GDM1 (cell line): ENCODE data around the gene SEMA3F.

Experiments
- DNase-seq: peaks from one replicate; lab custom pipeline; 2025; lab: John Stamatoyannopoulos, UW

Gene SEMA3F

GRCh38 chr3:50132421-50133282, 22.5 kb upstream of the SEMA3F start:
- no peak for DNase-seq

- DNase-seq = no peak
Observed at GRCh38 chr3:50133283-50133615, 21.9 kb upstream of the SEMA3F start.

GRCh38 chr3:50134367-50134766, 20.8 kb upstream of the SEMA3F start:
- DNase-seq = no peak

DNA sequence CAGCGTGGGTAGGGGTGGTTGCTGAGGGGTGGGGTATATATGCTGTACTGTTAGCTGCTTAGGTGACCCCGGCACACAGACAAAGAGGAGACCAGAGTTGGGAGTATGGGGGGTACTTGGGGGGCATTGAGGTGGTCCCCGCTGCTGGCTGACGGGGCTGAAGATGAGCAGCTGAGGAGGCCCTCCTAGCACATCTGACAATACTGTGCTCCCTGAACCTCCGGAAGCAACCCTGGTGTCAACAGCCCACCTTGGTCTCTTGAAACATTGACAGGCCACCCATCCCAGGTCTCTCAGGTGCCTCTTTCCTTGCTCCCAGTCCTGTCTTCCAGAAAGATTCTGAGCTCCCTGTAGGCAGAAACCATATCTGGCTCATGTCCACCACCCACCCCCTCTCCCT, 19.2 kb upstream of the SEMA3F start:
- no peak for DNase-seq

DNA sequence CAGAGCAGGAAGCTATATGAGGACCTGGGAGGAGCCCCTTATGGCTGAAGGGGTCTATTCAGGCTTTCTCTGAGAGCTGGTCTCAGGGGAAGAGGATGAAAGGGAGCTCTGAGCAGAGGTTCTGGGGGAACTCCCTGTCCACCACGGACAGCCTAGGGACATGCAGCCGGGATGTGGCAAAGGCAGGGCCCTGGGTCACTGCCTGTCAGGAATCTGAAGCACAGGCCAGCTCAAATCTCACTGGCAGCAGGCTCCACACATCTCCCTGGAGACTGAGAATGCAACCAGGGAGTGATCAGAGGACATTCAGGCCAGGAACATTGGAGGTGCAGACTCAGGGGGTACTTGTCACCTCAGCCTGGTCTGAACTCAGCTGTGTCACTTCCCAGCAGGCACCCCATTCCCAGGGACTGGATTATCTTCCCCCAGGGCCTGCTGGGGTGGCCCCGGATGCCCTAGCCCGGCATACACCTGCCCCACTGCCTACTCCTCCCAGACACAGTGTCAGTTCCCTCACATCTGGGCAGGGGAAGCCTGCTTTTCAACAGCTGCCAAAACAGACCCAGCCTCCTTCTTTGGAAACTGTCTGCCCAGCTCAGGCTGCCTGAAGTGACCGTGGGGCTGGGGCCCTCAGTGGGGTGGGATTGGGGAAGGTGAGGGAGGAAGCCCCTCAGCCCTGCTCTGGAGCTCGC, 18.3 kb upstream of the SEMA3F start:
- no peak for DNase-seq

- no peak for DNase-seq
Observed at GRCh38 chr3:50137531-50137930, 17.6 kb upstream of the SEMA3F start.

DNA sequence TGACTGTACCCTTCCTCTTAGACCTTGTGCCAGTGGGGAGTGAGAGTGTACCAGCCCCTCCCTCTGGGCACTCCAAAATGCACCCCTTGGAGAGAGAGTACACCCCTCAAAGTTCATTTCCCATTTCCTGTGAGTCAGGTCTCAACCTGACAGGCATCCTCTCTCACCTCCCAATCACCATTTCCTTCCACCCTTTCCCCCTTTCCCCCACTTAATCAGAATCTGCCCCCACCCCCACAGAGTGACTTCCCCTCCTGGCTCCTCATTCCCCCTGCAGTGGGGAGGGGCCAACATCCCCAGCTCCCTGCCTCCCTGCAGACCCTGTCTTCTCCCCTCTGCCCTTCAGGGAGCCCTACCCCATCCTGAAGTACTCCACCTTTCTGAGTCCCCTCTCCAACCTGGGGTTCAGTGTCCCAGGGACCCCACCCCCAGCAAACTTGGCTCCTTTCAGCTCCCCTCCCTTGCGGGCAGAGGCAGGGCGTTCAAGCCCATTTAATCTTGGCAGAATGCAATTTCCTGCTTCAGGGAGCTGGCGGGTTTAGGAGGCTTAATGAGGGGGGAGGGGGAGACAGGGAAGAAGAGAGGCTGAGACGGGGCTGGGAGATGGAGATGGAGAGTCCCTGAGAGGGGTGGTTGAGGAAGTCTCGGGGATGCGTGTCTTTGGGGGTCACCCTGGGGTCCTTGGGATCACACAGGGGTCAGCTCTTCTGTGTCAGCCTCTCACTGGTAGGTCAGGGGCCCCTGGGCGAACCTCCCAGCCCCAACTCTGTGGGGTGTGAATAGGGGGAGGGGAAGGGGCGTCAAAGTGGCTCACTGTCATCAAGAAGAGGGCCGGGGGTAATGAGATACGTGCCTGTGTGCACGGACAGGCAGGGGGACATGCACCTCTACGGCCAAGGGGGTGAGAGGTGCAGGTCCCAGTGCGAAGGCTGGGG, 16.6 kb upstream of the SEMA3F start:
- DNase-seq = peak; percentile 56

DNA sequence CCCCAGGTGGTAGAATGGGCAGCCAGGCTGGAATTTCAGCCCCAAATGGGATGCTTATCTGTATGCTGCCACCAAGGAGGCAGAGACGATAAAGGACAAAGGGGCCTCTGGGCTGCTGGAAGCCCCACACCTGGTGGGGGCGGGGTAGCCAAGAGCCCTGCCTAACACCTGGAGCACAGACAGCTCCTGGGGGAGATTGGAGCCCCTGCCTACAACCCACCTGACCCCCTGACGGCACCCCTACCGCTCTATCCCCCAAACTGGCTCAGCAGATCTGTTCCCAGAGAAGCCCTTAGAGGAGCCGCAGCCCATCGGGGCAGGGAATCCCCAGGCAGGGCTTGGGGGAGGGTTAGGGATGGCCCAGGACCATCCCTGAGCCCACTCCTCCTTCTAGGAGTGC, 15.8 kb upstream of the SEMA3F start:
- no peak for DNase-seq

DNA sequence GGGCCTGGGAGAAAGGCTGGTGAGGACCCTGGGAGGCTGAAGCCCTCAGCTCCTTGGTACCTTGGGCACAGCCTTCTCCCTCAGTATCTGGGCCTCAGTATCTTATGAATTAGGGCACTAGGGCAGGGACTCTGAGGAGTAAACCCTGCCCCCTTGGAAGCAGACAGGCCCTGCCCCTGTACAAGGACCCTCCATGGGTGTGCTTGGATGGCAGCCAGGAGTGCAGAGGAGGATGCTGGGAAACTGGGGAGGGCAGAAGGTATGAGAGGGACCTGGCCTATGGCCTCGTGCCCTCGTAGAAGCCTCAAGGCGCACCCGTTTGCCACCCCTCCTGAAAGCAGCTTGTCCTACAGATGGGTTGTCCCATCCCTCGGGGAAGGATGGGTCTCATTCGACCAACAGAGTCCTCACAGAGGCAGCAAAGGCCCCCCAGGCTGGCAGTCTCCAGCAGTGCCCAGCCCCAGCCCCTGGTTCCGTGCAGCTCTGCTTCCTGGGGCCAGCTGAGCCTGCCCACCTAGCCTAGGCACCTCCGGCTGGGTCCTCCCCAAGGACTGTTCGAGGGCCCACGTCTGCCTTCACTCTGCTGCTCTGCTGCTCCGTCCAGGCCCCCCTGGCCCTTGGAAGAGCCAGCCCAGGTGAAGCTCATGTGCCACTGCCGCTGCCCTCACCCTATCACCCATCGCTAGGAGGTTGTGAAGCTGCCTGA, 15.3 kb upstream of the SEMA3F start:
- DNase-seq = no peak

GRCh38 chr3:50140990-50141389, 14.1 kb upstream of the SEMA3F start:
- DNase-seq = no peak

DNA sequence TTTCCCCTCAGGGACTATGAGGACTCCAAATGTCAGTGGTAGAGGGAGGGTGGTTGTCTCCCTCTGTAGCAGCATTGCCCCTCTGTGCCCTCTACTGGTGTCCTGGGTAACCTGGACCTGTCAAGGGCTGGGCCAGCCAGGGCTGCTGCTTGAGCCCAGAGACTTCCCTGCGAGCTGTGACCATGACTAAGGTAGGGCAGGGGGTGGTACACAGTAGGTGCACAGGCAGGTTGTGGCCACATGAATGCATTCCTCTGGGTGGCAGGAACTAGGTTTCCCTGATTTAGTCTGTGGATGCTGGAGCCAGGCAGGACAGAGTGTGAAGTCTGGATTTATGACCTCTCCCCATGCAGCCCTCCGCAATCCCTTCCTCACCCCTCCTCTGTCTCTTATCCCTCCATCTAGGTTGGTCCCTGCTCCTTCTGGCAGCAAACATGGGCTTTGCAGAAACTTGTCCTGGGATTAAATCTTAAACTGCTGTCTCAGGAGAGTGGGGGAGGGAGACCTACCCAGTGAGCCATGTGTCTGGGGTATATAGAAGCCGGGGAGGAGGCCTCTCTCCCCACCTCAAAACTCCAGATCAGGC, 8.7 kb upstream of the SEMA3F start:
- DNase-seq = no peak

GRCh38 chr3:50147016-50147415, 8.1 kb upstream of the SEMA3F start:
- DNase-seq = no peak

DNA sequence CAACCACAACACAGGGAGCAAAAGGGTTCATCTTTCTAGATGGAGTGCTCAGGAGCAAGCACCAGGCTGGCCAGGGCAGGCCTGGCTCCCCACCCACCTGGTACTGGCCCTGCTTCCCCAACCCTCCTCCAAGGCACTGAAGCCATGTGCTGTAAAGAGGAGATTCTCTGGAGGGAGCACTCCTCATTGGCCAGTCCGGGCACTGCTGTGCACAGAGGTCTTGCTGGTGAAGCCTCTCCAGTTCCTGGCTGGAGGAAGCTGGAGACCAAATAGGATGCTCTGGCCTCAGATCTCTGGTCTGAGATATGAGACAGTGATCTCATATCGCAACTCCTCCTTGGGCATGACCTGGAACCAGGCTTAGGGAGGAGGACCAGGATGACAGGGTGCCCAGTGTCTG, 7.7 kb upstream of the SEMA3F start:
- DNase-seq = no peak

DNA sequence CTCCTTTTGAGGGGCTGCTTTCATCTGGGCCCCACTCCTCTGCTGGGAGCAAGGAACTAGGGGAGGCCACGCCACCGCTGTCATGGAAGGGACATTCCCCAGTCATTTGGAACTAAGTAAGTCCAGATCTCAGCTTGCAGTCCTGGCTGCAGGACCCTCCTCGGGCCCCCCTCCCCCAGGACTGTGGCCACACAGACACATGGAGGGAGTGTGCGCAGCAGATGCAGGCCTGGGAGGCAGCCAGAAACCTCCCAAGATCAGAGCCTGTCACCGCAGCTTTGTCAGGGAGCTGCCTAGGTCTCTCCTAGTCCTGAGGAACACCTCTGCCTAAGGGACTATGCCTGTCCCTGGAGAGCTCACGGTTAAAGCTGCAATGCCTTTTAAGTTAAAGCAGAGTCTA, 7.3 kb upstream of the SEMA3F start:
- no peak for DNase-seq

- DNase-seq = no peak
Observed at GRCh38 chr3:50150404-50150750, 4.7 kb upstream of the SEMA3F start.

DNA sequence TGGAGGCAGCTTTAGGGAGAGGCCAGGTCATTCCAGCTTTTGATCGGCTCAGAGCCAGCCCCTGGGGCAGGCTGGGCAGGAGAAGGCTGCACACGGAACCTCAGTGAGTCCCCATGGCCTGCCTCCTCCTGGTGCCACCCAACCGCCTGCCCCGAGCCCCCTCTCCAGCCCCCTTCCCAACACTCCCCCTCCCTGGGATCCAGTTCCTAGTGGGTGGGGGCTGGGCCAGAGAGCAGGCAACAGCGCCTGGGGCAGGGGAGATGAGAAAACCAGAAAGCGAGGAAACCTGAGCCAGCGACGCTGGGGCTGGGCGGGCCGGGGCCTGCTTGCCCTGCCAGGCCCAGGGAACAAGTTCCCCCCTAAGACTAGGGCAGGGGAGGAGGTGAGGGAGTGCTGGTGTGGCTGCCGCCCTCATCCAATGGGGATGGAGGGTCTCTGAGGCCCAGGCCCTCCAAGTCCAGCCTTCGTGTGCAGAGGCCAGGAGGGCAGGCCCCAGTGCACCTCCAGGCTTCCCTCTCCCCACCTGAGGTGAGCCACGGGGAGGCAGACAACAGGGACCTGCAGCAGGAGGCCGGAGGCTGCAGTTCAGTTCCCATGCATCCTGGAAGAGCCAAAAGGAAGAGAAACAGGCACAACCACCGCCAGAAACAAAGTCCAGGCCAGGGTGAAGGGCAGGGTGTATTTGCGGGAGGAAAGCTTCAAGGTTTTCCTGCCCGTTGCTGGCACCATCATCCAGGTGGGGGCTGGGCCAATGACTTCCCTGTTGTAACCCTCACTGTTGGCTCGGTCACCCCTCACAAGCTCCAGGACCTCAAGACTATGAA, 4.0 kb upstream of the SEMA3F start:
- DNase-seq = no peak

DNA sequence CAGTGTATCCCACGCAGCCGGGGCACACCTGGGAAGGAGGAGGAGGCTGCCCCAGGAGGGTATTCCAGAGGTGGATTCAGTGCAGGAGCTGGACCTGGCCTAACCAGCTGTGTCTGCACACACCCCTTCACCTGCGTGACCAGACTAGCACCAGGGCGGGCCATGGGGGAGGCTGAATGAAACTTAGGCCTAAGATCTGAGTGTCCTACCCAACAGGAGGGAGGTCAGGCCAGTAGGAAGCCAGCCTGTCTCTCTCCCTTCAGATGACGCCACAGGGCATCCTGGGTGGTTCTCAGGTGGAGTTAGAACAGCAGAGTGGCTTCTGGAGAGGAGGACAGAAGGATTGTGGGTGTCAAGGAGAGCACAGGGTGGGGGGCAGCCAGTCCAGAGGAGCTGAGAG, 3.4 kb upstream of the SEMA3F start:
- no peak for DNase-seq

DNA sequence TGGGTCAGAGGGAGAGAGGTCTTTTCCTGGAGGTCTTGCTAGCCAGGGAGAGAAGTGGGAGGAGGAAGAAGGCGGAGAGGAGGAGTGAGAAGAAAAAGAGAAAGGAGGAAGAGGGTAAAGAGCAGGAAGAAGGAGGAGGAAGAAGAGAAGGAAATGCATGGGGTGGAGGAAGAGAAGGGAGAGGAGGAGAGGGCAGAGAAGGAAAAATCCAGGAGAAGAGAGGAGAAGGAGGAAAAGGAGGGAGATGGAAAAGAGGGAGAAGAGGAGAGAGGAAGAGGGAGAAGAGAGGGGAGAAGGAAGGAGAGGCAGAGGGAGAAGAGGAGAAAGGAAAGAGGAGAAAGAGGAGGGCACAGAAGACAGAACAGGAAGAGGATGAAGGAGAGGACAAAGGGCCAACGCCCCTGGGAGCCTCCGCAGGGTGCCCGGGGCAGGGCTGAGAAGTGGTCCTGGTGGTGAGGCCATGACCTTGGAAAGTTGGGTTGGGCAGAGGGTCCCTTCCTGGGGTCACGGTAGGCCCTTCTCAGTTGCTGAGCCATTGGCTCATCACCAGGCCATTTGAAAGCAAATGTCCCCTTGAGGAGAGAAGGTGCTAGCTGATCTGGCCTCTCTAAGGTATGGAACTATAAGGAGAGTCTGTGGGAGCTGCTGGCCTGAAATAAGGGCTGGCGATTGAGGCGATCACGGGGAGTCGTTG, 1.2 kb upstream of the SEMA3F start:
- DNase-seq = no peak

DNA sequence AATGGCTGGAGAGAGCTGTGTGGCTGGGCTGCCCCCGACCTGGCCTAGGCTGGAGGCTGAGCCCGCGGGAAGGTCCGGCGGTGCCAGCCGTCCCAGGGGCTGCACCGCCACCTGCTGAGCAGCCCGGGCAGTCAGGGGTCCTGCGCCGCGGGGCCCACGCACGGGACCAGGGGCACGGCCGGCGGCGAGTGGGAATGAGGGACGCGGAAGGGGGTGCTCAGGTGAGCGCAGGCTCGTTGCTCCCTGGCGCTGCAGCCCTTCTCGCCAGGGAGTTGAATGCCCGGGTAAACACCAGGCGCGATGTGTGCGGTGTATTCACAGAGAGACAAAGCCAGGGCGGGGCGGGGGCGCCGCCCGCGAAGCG, 666 bp upstream of the SEMA3F start:
- DNase-seq = no peak

- no peak for DNase-seq
Observed at GRCh38 chr3:50155491-50155878, 361 bp downstream of the SEMA3F start.
